GM23338 (cell line): ENCODE data around the gene RNF150. TPM values are rescaled to one million over a fixed set of nuclear protein-coding genes. Genes with fewer than 3 reads are reported as not detected.

Experiments
- ATAC-seq: fragments of 200-7000 bp; cut with Tn5 transposase; 3 replicates; pipeline ENCODE4 v1.9.1; 2020
- DNase-seq: peaks from one replicate; pipeline ENCODE4 v3.0.0-alpha.2; 2015; ENCODE audit warnings: low spot score
- H2AFZ ChIP-seq: fragments of 200-600 bp; sonication (generic); 2 replicates; pipeline ENCODE4 v1.8.0; 2016; ENCODE audit warnings: antibody characterized with exemption, mild to moderate bottlenecking, moderate library complexity
- H3F3A ChIP-seq: fragments of 200-600 bp; sonication (generic); replicated peaks from 2 replicates; pipeline ENCODE4 v1.8.0; 2017; ENCODE audit warnings: antibody characterized with exemption, mixed run types, low read depth
- H3K27ac ChIP-seq: fragments of 200-600 bp; sonication (generic); 2 replicates; pipeline ENCODE4 v1.6.1; 2016; ENCODE audit warnings: low read depth
- H3K27me3 ChIP-seq: fragments of 200-600 bp; sonication (generic); 2 replicates; pipeline ENCODE4 v1.8.0; 2016; ENCODE audit warnings: mild to moderate bottlenecking, mixed run types, moderate library complexity; ENCODE audit not compliant: insufficient read depth
- H3K36me3 ChIP-seq: fragments of 200-600 bp; sonication (generic); 2 replicates; pipeline ENCODE4 v1.8.0; 2016; ENCODE audit warnings: mild to moderate bottlenecking; ENCODE audit not compliant: insufficient read depth
- H3K4me1 ChIP-seq: fragments of 200-600 bp; sonication (generic); 2 replicates; pipeline ENCODE4 v1.8.0; 2016; ENCODE audit warnings: mild to moderate bottlenecking, moderate library complexity; ENCODE audit not compliant: insufficient read depth
- H3K4me2 ChIP-seq: fragments of 200-600 bp; sonication (generic); 2 replicates; pipeline ENCODE4 v1.7.1; 2017; ENCODE audit warnings: mixed run types
- H3K4me3 ChIP-seq: fragments of 200-600 bp; sonication (generic); 2 replicates; pipeline ENCODE4 v1.6.1; 2016; ENCODE audit warnings: mixed run types
- H3K79me2 ChIP-seq: fragments of 200-600 bp; sonication (generic); replicated peaks from 2 replicates; pipeline ENCODE4 v1.8.0; 2017; ENCODE audit warnings: mild to moderate bottlenecking; ENCODE audit not compliant: insufficient read depth
- H3K9me2 ChIP-seq: fragments of 200-600 bp; sonication (generic); 2 replicates; pipeline ENCODE4 v1.8.0; 2017; ENCODE audit not compliant: insufficient read depth
- H4K20me1 ChIP-seq: fragments of 200-600 bp; sonication (generic); replicated peaks from 2 replicates; pipeline ENCODE4 v1.8.0; 2017; ENCODE audit warnings: mild to moderate bottlenecking; ENCODE audit not compliant: insufficient read depth
- H3K27ac Mint-ChIP-seq: 2 replicates; pipeline ENCODE4 v1.8.0; 2020; ENCODE audit warnings: inconsistent platforms, mild to moderate bottlenecking, moderate library complexity, mixed read lengths
- H3K27me3 Mint-ChIP-seq: 3 replicates; pipeline ENCODE4 v1.8.0; 2022; ENCODE audit warnings: low read depth, mild to moderate bottlenecking, moderate library complexity, mixed read lengths, inconsistent platforms; ENCODE audit not compliant: insufficient read depth, poor library complexity
- H3K36me3 Mint-ChIP-seq: 3 replicates; pipeline ENCODE4 v1.8.0; 2021; ENCODE audit warnings: low read depth, mild to moderate bottlenecking, inconsistent platforms, moderate library complexity, mixed read lengths
- H3K4me1 Mint-ChIP-seq: 3 replicates; pipeline ENCODE4 v1.8.0; 2020; ENCODE audit warnings: mild to moderate bottlenecking, inconsistent platforms, mixed read lengths
- H3K4me3 Mint-ChIP-seq: 3 replicates; pipeline ENCODE4 v1.8.0; 2021; ENCODE audit warnings: moderate library complexity, mild to moderate bottlenecking, inconsistent platforms, mixed read lengths
- H3K9me3 Mint-ChIP-seq: 3 replicates; pipeline ENCODE4 v1.8.0; 2020; ENCODE audit warnings: moderate library complexity, mild to moderate bottlenecking, inconsistent platforms, mixed read lengths
- ETS1 ChIP-seq: IDR thresholded peaks from 2 replicates; pipeline ENCODE4 v1.6.1; 2016; ENCODE audit warnings: antibody characterized with exemption
- EZH2 ChIP-seq: fragments of 200-600 bp; sonication (generic); IDR thresholded peaks from one replicate; pipeline ENCODE4 v1.8.0; 2017; ENCODE audit warnings: antibody characterized with exemption, mild to moderate bottlenecking, low read depth; ENCODE audit not compliant: unreplicated experiment
- EZH2phosphoT487 ChIP-seq: fragments of 200-600 bp; sonication (generic); IDR thresholded peaks from one replicate; pipeline ENCODE4 v1.8.1; 2018; ENCODE audit warnings: antibody characterized with exemption; ENCODE audit not compliant: unreplicated experiment
- JUNB ChIP-seq: IDR thresholded peaks from one replicate; pipeline ENCODE4 v1.6.1; 2016; ENCODE audit warnings: antibody characterized with exemption; ENCODE audit not compliant: unreplicated experiment
- NANOG ChIP-seq: IDR thresholded peaks from 2 replicates; pipeline ENCODE4 v1.6.1; 2016; ENCODE audit warnings: antibody characterized with exemption, borderline replicate concordance
- POLR2AphosphoS5 ChIP-seq: IDR thresholded peaks from 2 replicates; pipeline ENCODE4 v1.6.1; 2016; ENCODE audit warnings: antibody characterized with exemption, low read depth
- STAT1 ChIP-seq: IDR thresholded peaks from one replicate; pipeline ENCODE4 v1.6.1; 2016; ENCODE audit warnings: antibody characterized with exemption; ENCODE audit not compliant: unreplicated experiment
- ZNF114 ChIP-seq: fragments of 250-450 bp; sonication (Bioruptor Pico); IDR thresholded peaks from 2 replicates; pipeline ENCODE4 v1.5.0; 2020; ENCODE audit warnings: mild to moderate bottlenecking, moderate library complexity
- polyA plus RNA-seq: library from polyadenylated mRNA; unstranded; fragments of >200 nt; fragmentation: Nextera tagmentation; extraction: Ambion mirVana; gene quantifications from 2 replicates; pipeline ENCODE4 v1.2.1, GENCODE V29; 2016
- total RNA-seq: library from RNA; depleted of rRNA; stranded (reverse); fragments of >200 nt; shearing (Covaris generic); gene quantifications from 2 replicates; pipeline ENCODE4 v1.2.3, GENCODE V29; 2014
- TF ChIP-seq, protein P1 (sequence below), 2 experiments: fragments of 200-600 bp in 1 of 2; sonication (generic) in 1 of 2; conservative IDR thresholded peaks; 2 replicates each; pipeline versions ENCODE4 v1.5.1 to v1.6.1; 2016 to 2017; ENCODE audit warnings: antibody characterized with exemption in 2 of 2, low read depth in 2 of 2, mild to moderate bottlenecking in 2 of 2, moderate library complexity in 1 of 2
- TF ChIP-seq, protein P2 (sequence below): IDR thresholded peaks from one replicate; pipeline ENCODE4 v1.6.1; 2018; ENCODE audit warnings: antibody characterized with exemption; ENCODE audit not compliant: unreplicated experiment

The RNF150 gene
- total and polyA plus RNA-seq, 2 experiments from 2014 or later = 1.3 to 6.1 TPM

- TF ChIP-seq, protein P1, sequence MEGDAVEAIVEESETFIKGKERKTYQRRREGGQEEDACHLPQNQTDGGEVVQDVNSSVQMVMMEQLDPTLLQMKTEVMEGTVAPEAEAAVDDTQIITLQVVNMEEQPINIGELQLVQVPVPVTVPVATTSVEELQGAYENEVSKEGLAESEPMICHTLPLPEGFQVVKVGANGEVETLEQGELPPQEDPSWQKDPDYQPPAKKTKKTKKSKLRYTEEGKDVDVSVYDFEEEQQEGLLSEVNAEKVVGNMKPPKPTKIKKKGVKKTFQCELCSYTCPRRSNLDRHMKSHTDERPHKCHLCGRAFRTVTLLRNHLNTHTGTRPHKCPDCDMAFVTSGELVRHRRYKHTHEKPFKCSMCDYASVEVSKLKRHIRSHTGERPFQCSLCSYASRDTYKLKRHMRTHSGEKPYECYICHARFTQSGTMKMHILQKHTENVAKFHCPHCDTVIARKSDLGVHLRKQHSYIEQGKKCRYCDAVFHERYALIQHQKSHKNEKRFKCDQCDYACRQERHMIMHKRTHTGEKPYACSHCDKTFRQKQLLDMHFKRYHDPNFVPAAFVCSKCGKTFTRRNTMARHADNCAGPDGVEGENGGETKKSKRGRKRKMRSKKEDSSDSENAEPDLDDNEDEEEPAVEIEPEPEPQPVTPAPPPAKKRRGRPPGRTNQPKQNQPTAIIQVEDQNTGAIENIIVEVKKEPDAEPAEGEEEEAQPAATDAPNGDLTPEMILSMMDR (conservative IDR thresholded peaks at IDR 0.05; ENCODE audit: low read depth in 2 of 2) = no peak
- no peak for TF ChIP-seq POLR2AphosphoS5
- TF ChIP-seq STAT1 = no peak
- TF ChIP-seq ZNF114 (CRISPR knock-in tag) = no peak
- TF ChIP-seq, protein P2, sequence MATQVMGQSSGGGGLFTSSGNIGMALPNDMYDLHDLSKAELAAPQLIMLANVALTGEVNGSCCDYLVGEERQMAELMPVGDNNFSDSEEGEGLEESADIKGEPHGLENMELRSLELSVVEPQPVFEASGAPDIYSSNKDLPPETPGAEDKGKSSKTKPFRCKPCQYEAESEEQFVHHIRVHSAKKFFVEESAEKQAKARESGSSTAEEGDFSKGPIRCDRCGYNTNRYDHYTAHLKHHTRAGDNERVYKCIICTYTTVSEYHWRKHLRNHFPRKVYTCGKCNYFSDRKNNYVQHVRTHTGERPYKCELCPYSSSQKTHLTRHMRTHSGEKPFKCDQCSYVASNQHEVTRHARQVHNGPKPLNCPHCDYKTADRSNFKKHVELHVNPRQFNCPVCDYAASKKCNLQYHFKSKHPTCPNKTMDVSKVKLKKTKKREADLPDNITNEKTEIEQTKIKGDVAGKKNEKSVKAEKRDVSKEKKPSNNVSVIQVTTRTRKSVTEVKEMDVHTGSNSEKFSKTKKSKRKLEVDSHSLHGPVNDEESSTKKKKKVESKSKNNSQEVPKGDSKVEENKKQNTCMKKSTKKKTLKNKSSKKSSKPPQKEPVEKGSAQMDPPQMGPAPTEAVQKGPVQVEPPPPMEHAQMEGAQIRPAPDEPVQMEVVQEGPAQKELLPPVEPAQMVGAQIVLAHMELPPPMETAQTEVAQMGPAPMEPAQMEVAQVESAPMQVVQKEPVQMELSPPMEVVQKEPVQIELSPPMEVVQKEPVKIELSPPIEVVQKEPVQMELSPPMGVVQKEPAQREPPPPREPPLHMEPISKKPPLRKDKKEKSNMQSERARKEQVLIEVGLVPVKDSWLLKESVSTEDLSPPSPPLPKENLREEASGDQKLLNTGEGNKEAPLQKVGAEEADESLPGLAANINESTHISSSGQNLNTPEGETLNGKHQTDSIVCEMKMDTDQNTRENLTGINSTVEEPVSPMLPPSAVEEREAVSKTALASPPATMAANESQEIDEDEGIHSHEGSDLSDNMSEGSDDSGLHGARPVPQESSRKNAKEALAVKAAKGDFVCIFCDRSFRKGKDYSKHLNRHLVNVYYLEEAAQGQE = no peak
- no peak for TF ChIP-seq ETS1
- no peak for TF ChIP-seq JUNB
- TF ChIP-seq EZH2phosphoT487 = no peak
- no peak for TF ChIP-seq EZH2
- no peak for TF ChIP-seq NANOG
Observed at GRCh38 chr4:141075553-141075952, 57.7 kb downstream of the RNF150 start (continued).

DNA sequence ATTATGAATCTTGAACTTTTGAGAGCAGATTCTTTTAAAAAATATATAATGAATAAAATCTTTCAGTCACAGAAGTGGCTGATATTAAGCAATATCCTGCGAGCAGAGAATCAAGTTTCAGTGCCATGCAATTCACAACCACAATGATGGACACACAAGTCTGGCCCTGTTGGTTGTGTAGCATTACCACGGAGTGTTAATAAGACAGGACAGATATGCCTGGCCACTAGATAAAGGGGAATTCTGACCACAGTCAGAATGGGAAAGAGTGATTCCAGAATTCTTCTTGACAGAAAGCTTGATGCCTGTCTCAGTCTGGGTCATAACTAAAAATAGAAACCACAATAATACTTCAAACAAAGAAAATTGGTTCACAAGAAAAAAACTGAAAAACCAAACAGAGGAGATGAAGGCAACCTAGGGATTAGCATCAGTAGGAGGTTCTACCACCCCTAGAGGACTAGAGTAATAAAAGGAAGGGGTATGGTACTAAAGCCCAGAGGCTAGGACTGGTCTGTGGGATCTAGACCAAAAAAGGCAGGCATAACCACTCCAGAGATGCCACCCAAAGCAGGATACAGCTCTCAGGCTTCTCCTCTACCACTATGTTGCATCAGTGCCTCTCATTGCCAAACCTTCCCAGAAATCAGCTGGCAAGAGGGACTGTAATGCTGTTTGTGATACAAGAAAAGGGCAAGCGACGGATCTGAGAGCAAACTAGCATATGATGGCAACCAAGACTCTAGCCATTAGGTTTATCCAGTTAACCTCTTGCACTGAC, 59.0 kb downstream of the RNF150 start:
- Mint-ChIP-seq H3K36me3 (no peaks in the 10 kb centered on the region), H3K4me3 (no peak overlapping the region), H3K27ac (no peak overlapping the region), H3K9me3 (no peaks in the 10 kb centered on the region), H3K4me1 (peaks cover 5% of the 10 kb centered on the region), H3K27me3 (no peaks in the 10 kb centered on the region)
- no peak overlapping the region for H3K4me2 ChIP-seq
- H3K27ac ChIP-seq = no peak overlapping the region
- H3K27me3 ChIP-seq = no peaks in the 10 kb centered on the region
- H3K9me2 ChIP-seq = 0 out of 2 replicates have a peak, but pooled peaks cover 5% of the 10 kb centered on the region
- no peak for DNase-seq
- H3K4me3 ChIP-seq = no peak overlapping the region
- no peaks in the 10 kb centered on the region for H3F3A ChIP-seq
- peaks cover 15% of the 10 kb centered on the region for H3K4me1 ChIP-seq
- no peaks in the 10 kb centered on the region for H3K36me3 ChIP-seq
- H3K79me2 ChIP-seq = no peaks in the 10 kb centered on the region
- no peaks in the 10 kb centered on the region for H4K20me1 ChIP-seq
- ATAC-seq = no peak
- no peak overlapping the region for H2AFZ ChIP-seq
- no peak for TF ChIP-seq EZH2phosphoT487
- no peak for TF ChIP-seq POLR2AphosphoS5
- TF ChIP-seq EZH2 = no peak
- no peak for TF ChIP-seq ETS1
- TF ChIP-seq ZNF114 (CRISPR knock-in tag) = no peak
